ENCODE data around the gene RNPEPL1. TPM values are rescaled to one million over a fixed set of nuclear protein-coding genes. Genes with fewer than 3 reads are reported as not detected.

The RNPEPL1 gene
- total RNA-seq: 31.4 and 35.1 TPM in 2 replicates

GRCh38 chr2:240567872-240568677 is at the start of gene RNPEPL1:
Gene RNPEPL1 (plus strand): TSS chr2:240568484. CDS start chr2:240568587, 103 bp downstream.

GRCh38 chr2:240557808-240558207 is 10.5 kb upstream of the RNPEPL1 start, which contains the start of gene ANKMY1:
Gene ANKMY1 (minus strand): TSS chr2:240557988. CDS start chr2:240557335, 653 bp downstream.

GRCh38 chr2:240560084-240560479 is 8.2 kb upstream of the RNPEPL1 start, which contains the start of gene DUSP28:
Gene DUSP28 (plus strand): TSS chr2:240560357. CDS start chr2:240560685, 328 bp downstream.

DNA sequence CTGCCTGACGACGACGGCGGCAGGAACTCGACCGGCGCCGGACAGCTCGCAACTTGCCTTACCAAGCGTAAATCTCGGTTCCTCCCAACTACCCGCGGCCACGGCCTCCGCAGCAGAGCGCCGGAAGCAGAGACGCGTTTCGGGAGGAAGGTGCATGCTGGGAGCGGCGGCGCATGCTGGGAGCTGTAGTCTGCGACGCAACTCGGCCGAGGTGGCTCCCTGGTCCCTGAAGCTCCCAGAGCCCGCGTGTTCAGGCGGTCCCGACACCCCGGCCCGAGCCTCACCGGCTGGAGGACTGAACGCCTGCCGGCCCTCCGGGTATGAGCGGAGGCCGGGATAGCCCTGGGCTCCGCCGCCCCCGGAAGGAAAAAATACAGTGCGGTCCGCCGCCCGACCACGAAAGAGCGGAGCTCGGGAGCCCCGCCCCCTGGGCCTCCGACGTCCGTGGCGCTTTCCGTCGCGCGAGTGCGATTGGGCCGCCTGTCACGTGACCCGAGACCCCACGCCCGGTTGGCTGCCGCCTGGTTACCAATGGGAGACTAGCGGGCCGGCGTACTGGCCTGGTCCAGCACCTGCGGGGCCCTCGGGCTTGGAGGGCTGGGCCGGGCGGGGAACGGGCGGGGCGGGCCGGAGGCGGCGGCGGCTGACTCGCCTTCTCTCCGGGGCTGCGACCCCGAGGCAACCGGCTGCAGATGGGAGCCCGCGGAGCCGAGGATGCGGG is 18.1 kb downstream of the RNPEPL1 start, which contains the start of gene CAPN10:
Gene CAPN10 (plus strand): TSS at position 537 of the 721 bp plus-strand sequence. CDS start 178 bp downstream, at position 715.

DNA sequence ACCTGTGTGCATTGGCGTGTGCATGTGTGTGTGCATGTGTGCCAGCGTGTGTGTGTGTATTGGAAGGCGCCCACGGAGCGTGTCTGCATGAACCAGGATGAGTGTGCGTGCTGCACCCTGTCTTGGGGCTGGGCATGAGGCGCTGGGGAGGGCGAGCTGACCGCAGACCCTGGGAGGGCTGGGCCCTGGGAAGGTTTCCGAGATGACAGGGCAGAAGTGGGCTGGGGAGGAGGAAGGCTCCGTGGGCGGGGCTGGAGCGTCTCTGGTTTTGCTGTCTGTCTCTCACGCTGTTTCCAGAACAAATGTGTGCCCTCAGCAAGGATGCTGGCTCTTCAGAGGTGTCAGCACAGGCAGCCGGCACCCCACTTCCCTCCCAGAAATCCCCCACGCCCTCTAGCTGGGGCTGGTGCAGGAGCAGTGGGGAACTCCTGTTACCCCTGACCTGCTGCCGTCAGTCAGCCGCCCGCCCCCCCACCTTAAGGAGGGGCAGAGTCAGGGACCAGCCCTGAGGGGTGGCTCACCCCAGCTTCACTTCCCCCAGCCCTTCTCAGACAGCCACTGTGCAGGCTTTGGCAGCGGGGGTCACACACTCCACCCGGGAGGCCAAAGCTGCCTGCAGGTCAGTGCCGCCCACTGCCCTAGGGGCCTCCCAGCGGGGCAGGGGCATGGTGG is 56.8 kb downstream of the RNPEPL1 start, which contains the start of gene GPR35:
Gene GPR35 (plus strand): TSS at position 531 of the 672 bp plus-strand sequence. CDS start 4,473 bp downstream, outside the sequence.

Other genes starting within 250 kb of the RNPEPL1 start
- 210 and 229 TPM in 2 replicates for gene GPC1, start 132.8 kb upstream of the RNPEPL1 start, total RNA-seq
- gene ANKMY1, start 10.5 kb upstream of the RNPEPL1 start, total RNA-seq: 5.9 and 6.9 TPM in 2 replicates
- 3.7 TPM in 2 replicates for gene DUSP28, start 8.1 kb upstream of the RNPEPL1 start, total RNA-seq
- gene CAPN10, start 18.2 kb downstream of the RNPEPL1 start, total RNA-seq: 18.1 and 25.5 TPM in 2 replicates
- gene GPR35, start 57.0 kb downstream of the RNPEPL1 start, total RNA-seq: 0.28 TPM in 1 of 2 replicates, not detected in the other
- not detected in 2 replicates for gene AQP12B, start 114.4 kb downstream of the RNPEPL1 start, total RNA-seq
- not detected in 2 replicates for gene AQP12A, start 123.4 kb downstream of the RNPEPL1 start, total RNA-seq